Measurements from ENCODE around the gene RIGI.
A peak's percentile ranks its signal among the peaks of the same experiment; 100 is the strongest.

Gene RIGI

GRCh38 chr9:32554591-32554990 lies 28.6 kb upstream of the RIGI start:
- TF ChIP-seq CTCF (IDR thresholded peaks at IDR 0.05; ENCODE audit: poor library complexity, severe bottlenecking): no peak
- no peaks in the 10 kb centered on the region for H3K27me3 ChIP-seq (ENCODE audit: insufficient read depth, poor library complexity, severe bottlenecking)
- ATAC-seq (ENCODE audit: low read depth) (no peak), DNase-seq (ENCODE audit: low spot score) (no peak)
- peaks cover 9% of the 10 kb centered on the region for H3K4me1 ChIP-seq (ENCODE audit: insufficient read depth, poor library complexity, severe bottlenecking)
- no peak overlapping the region for H3K4me3 ChIP-seq (ENCODE audit: severe bottlenecking)
- H3K27ac ChIP-seq (ENCODE audit: poor library complexity, severe bottlenecking): no peak overlapping the region
- H3K9me3 ChIP-seq (ENCODE audit: severe bottlenecking): no peaks in the 10 kb centered on the region
- peaks cover 10% of the 10 kb centered on the region for H3K36me3 ChIP-seq (ENCODE audit: low read depth)

GRCh38 chr9:32554107-32554506 lies 28.1 kb upstream of the RIGI start:
- no peak overlapping the region for H3K4me3 ChIP-seq (ENCODE audit: severe bottlenecking)
- no peaks in the 10 kb centered on the region for H3K9me3 ChIP-seq (ENCODE audit: severe bottlenecking)
- H3K36me3 ChIP-seq (ENCODE audit: low read depth): peaks cover 15% of the 10 kb centered on the region
- TF ChIP-seq CTCF (IDR thresholded peaks at IDR 0.05; ENCODE audit: poor library complexity, severe bottlenecking): no peak
- no peaks in the 10 kb centered on the region for H3K27me3 ChIP-seq (ENCODE audit: insufficient read depth, poor library complexity, severe bottlenecking)
- DNase-seq (ENCODE audit: low spot score): no peak
- peaks cover 12% of the 10 kb centered on the region for H3K4me1 ChIP-seq (ENCODE audit: insufficient read depth, poor library complexity, severe bottlenecking)
- no peak for ATAC-seq (ENCODE audit: low read depth)
- H3K27ac ChIP-seq (ENCODE audit: poor library complexity, severe bottlenecking): no peak overlapping the region

- Histone ChIP-seq H3K4me1 (ENCODE audit: insufficient read depth, poor library complexity, severe bottlenecking) (peaks cover 12% of the 10 kb centered on the region), H3K27me3 (ENCODE audit: insufficient read depth, poor library complexity, severe bottlenecking) (no peaks in the 10 kb centered on the region), H3K36me3 (ENCODE audit: low read depth) (peaks cover 26% of the 10 kb centered on the region), H3K9me3 (ENCODE audit: severe bottlenecking) (no peaks in the 10 kb centered on the region), H3K4me3 (ENCODE audit: severe bottlenecking) (peak within 1 kb of the TSS; percentile 95), H3K27ac (ENCODE audit: poor library complexity, severe bottlenecking) (peak within 1 kb of the TSS; percentile 75)
- no peak for TF ChIP-seq CTCF (IDR thresholded peaks at IDR 0.05; ENCODE audit: poor library complexity, severe bottlenecking)
- DNase-seq (ENCODE audit: low spot score) (peak; percentile 84), ATAC-seq (ENCODE audit: low read depth) (peak; percentile 82)
Observed at GRCh38 chr9:32552172-32552872, 26.3 kb upstream of the RIGI start, which contains the start of the genes SMIM27 and TOPORS. TSS of gene SMIM27 (plus strand) at chr9:32552327. CDS start at chr9:32552435, 108 bp downstream. TSS of gene TOPORS (minus strand) at chr9:32552586. CDS start at chr9:32552436, 150 bp downstream.

- Histone ChIP-seq H3K4me3 (ENCODE audit: severe bottlenecking) (peak overlapping the region; percentile 95), H3K4me1 (ENCODE audit: insufficient read depth, poor library complexity, severe bottlenecking) (peaks cover 12% of the 10 kb centered on the region), H3K27ac (ENCODE audit: poor library complexity, severe bottlenecking) (peak overlapping the region; percentile 75), H3K36me3 (ENCODE audit: low read depth) (peaks cover 34% of the 10 kb centered on the region), H3K27me3 (ENCODE audit: insufficient read depth, poor library complexity, severe bottlenecking) (no peaks in the 10 kb centered on the region), H3K9me3 (ENCODE audit: severe bottlenecking) (no peaks in the 10 kb centered on the region)
- ATAC-seq (ENCODE audit: low read depth) (peak; percentile 26; the same call in 2 of the 3 replicates), DNase-seq (ENCODE audit: low spot score) (no peak)
- no peak for TF ChIP-seq CTCF (IDR thresholded peaks at IDR 0.05; ENCODE audit: poor library complexity, severe bottlenecking)
Observed at GRCh38 chr9:32551276-32552051, 25.5 kb upstream of the RIGI start.
